IPS-20b (cell line): ENCODE data around the gene PAOX.

Experiments used
- H3K27ac ChIP-seq: one replicate; pipeline ENCODE4 v1.5.1; 2013; ENCODE audit warnings: low read length
- H3K27me3 ChIP-seq: 2 replicates; pipeline ENCODE4 v1.6.1; 2013; ENCODE audit warnings: mild to moderate bottlenecking, low read length, inconsistent platforms; ENCODE audit not compliant: insufficient read depth
- H3K36me3 ChIP-seq: 2 replicates; pipeline ENCODE4 v1.6.1; 2013; ENCODE audit warnings: low read depth, mild to moderate bottlenecking, inconsistent platforms, low read length, moderate library complexity; ENCODE audit not compliant: insufficient read depth
- H3K4me1 ChIP-seq: 2 replicates; pipeline ENCODE4 v1.6.1; 2013; ENCODE audit warnings: mild to moderate bottlenecking, control low read depth, inconsistent platforms, low read length, moderate library complexity; ENCODE audit not compliant: insufficient read depth
- H3K4me3 ChIP-seq: 2 replicates; pipeline ENCODE4 v1.5.1; 2013; ENCODE audit warnings: mild to moderate bottlenecking, low read length, inconsistent platforms
- H3K9ac ChIP-seq: 2 replicates; pipeline ENCODE4 v1.6.1; 2013; ENCODE audit warnings: low read depth, mild to moderate bottlenecking, inconsistent platforms, low read length, moderate library complexity
- H3K9me3 ChIP-seq: 2 replicates; pipeline ENCODE4 v1.6.1; 2013; ENCODE audit warnings: mild to moderate bottlenecking, low read depth, low read length, inconsistent platforms; ENCODE audit not compliant: insufficient read depth

PAOX gene

DNA sequence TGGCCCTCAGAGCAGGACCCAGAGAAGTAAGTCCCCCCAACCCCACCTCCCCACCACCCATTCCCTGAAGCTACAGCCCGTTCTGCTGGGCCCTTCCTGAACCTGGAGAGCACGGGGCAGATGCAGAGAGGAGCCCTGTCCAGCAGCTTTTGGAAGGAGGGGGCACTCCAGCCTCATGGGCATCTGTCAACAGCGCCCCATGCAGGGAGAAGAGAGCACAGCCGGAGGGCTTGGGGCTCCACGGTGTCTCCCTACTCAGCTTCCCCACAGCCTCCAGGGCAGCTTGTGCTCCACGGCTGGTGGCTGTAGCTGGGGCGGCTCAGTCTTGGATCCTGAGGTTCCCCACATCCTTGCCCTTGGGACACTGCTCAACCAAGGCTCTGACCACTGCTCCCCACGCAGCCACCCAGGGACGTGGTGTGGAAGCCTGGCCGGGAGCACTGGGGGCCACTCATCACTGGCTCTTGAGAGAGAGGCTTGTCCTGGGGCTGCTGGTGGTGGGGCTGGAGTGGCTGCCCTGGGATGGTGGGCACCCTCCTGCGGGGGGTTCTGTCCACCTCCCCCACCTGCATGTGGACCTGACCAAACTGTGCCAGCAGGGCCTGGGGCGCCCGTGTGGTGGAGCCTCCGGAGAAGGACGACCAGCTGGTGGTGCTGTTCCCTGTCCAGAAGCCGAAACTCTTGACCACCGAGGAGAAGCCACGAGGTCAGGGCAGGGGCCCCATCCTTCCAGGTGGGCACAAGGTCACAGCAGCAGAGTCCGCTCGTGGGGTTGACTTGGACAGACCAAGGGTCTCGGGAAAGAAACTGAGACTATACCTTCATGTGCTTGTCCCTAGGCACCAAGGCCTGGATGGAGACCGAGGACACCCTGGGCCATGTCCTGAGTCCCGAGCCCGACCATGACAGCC is 27.4 kb upstream of the PAOX start:
- no peak overlapping the region for H3K4me3 ChIP-seq
- no peak overlapping the region for H3K9ac ChIP-seq
- no peaks in the 10 kb centered on the region for H3K27me3 ChIP-seq
- no peaks in the 10 kb centered on the region for H3K36me3 ChIP-seq
- no peak overlapping the region for H3K27ac ChIP-seq
- no peaks in the 10 kb centered on the region for H3K9me3 ChIP-seq
- H3K4me1 ChIP-seq: no peaks in the 10 kb centered on the region

DNA sequence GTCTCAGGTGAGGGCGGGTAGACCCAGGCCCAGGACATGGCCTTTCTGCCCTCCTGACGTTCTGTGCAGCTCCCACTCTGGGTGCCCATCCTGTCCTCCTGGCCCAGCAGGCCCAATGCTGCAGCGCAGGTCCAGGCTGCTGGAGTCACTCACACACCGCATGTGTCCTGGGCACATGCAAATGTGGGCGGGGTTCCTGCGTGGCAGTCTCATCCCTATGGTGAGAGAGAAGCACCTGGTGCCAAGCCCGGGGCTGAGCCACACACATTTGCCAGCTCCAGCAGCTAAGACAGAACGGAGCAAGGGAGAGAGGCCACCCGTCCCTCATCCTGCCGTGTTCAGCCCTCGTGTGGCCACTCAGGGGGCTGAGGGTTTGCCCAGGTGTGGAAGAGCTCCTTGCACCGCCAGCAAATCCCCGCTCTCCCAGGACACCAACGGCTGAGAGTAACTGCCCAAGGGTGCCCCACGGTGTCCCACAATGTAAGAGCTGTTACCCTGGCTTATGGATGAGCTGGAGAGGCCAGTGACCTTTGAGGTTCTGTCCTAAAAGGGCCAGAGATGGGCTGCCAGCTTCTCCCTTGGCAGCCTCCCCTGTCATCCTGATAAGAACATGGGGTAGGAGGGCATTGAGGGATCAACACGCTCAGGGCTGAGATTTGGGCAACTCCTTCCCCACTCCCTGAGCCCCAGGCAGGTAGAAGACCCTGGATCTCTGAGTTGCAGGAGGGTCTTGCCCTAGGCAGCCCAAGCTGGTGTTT is 25.7 kb upstream of the PAOX start:
- Histone ChIP-seq H3K9ac (no peak overlapping the region), H3K36me3 (no peaks in the 10 kb centered on the region), H3K27ac (no peak overlapping the region), H3K9me3 (no peaks in the 10 kb centered on the region), H3K4me1 (no peaks in the 10 kb centered on the region), H3K27me3 (no peaks in the 10 kb centered on the region), H3K4me3 (no peak overlapping the region)

DNA sequence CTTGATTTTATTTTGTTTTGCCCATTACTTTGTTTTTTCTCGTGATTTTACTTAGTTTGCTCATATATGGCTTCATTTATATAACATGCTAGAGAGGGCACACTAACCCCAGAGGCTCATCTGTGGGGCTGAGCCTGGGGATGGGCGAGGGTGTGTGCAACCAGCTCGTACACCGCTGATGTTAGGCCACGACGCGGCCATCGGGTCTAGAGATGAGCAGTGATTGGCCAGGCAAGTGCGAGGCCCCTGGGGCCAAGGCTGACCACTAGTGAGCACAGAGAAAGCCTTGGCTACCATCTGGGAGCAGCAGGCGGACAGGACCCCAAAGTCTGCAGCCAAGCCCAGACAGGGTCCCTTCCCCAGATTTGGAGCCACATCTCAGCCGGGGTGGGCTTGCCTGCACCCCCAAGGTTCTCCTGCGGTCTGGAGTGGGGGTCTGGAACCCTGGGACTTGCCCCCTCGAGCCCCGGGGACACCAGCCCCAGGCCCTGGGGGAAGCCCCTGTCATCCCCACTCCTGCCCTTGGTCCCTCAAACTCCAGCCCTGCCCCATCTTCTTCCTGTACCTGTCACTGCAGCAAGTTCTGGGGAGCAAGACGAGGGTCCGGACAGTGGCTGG is 25.0 kb upstream of the PAOX start:
- H3K27ac ChIP-seq: no peak overlapping the region
- H3K9me3 ChIP-seq: no peaks in the 10 kb centered on the region
- no peak overlapping the region for H3K9ac ChIP-seq
- no peaks in the 10 kb centered on the region for H3K36me3 ChIP-seq
- no peaks in the 10 kb centered on the region for H3K4me1 ChIP-seq
- no peak overlapping the region for H3K4me3 ChIP-seq
- H3K27me3 ChIP-seq: peaks cover 3% of the 10 kb centered on the region; the same call in 1 of the 2 replicates

- Histone ChIP-seq H3K27ac (no peak overlapping the region), H3K27me3 (peaks cover 6% of the 10 kb centered on the region), H3K36me3 (no peaks in the 10 kb centered on the region), H3K4me1 (no peaks in the 10 kb centered on the region), H3K4me3 (no peak overlapping the region), H3K9me3 (no peaks in the 10 kb centered on the region), H3K9ac (no peak overlapping the region)
Measured at GRCh38 chr10:133354672-133355240, 24.3 kb upstream of the PAOX start.

DNA sequence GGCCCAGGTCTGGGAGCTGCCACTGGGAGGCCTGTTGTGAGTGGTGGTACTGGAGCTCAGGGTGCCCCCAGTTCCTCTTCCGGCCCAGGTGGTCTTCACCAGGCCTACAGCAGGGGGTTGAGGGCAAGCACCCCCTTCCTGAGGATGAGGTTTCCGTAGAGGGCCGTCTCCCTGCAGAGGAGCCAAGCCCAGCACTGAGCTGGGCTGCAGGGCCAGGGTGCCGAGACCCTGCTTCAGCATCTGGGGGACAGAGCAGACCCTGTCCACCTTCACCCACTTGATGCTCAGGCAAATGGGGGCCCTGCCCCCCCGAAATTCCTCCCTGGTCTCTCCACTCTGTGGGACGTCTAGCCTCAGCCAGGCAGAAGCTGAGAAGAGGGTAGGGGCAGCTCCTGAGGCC is 23.8 kb upstream of the PAOX start:
- Histone ChIP-seq H3K27me3 (peaks cover 11% of the 10 kb centered on the region), H3K4me1 (no peaks in the 10 kb centered on the region), H3K27ac (no peak overlapping the region), H3K9ac (no peak overlapping the region), H3K4me3 (no peak overlapping the region), H3K9me3 (no peaks in the 10 kb centered on the region), H3K36me3 (no peaks in the 10 kb centered on the region)

GRCh38 chr10:133355991-133356390 is 23.1 kb upstream of the PAOX start:
- Histone ChIP-seq H3K27me3 (peaks cover 16% of the 10 kb centered on the region), H3K4me1 (no peaks in the 10 kb centered on the region), H3K9ac (no peak overlapping the region), H3K27ac (no peak overlapping the region), H3K4me3 (no peak overlapping the region), H3K9me3 (no peaks in the 10 kb centered on the region), H3K36me3 (no peaks in the 10 kb centered on the region)

DNA sequence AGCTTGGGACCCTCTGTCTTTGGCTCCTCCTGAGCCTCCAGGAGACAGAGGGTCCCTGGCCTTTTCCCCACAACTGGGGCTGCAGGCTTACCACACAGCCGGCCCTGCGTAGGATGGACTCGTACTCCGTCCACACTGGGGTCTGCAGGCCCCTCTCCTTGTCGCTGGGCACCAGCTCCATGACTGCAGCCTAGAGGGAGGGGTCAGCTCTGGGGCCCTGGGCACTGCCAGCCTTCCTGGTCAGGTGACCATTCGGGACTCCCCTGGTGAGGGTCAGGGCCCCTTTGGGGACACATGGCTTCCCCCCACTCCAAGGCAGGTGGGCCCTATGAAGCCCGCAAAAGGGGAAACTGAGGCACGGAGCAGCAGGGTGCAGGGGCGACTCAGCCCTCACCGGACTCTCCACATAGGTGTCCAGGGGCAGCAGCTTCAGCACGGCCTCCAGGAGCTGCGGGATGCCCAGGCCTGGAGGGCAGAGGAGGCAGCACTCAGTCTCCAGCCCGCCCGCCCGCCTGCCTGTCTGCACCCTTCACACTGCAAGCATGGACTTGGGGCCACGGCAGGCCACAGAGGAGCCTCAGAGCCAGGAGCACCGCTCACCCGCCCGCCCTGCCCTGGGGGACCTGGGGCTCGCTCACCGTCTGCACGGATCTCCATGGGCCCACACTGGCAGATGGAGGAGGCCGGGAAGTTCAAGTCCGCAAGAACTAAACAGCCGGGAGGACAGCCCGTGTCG is 22.3 kb upstream of the PAOX start:
- Histone ChIP-seq H3K9me3 (no peaks in the 10 kb centered on the region), H3K27me3 (peaks cover 16% of the 10 kb centered on the region), H3K27ac (no peak overlapping the region), H3K36me3 (peaks cover under 1% of the 10 kb centered on the region; the same call in 1 of the 2 replicates), H3K9ac (peak overlapping the region; percentile 68; the same call in 1 of the 2 replicates), H3K4me3 (peak overlapping the region; percentile 77), H3K4me1 (no peaks in the 10 kb centered on the region)

DNA sequence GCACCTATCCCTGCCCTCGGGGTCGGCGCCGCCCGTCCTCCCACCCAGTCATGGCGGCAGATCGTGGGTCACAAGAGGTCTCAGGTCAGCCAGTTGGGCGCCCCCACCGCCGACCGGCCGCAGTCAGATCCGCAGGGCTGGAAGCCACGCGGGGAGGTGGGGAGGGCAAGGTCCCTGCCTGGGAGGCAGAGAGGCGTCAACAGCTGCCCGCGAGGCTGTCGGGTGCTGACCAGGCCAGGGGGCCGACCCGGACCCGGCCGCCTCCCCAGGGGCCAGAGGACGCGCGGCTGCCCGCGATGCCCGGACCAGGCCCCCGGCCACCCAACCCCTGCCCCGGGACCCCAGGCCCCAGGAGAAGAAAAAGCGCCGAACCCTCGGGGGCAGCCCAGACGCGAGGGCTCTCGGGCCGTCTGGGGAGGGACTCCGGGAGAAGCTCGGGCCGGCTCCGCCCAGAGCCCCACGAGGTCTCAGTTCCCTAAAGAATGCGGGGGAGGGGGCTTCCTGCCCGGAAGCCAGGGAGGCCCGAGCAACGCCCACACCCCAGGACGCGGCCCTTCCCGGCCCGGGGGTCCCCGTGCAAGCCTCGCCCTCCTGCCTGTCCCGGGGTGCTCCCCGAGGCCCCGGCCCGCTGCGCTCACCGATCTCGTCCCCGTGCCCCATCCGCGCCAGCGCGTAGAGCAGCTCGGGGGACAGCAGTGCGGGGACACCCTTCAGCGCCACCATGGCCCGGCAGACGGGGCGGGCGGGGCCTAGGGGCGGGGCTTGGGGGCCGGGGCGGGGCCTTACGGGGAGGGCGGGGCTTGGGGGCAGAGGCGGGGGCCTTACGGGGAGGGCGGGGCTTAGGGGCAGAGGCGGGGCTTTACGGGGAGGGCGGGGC is 21.5 kb upstream of the PAOX start, which contains the start of gene FUOM:
Gene FUOM (minus strand): TSS at position 735 of the 877 bp plus-strand sequence. CDS start 12 bp downstream, at position 723.
- Histone ChIP-seq H3K9ac (peak within 1 kb of the TSS; percentile 68; the same call in 1 of the 2 replicates), H3K27me3 (peaks cover 16% of the 10 kb centered on the region)

DNA sequence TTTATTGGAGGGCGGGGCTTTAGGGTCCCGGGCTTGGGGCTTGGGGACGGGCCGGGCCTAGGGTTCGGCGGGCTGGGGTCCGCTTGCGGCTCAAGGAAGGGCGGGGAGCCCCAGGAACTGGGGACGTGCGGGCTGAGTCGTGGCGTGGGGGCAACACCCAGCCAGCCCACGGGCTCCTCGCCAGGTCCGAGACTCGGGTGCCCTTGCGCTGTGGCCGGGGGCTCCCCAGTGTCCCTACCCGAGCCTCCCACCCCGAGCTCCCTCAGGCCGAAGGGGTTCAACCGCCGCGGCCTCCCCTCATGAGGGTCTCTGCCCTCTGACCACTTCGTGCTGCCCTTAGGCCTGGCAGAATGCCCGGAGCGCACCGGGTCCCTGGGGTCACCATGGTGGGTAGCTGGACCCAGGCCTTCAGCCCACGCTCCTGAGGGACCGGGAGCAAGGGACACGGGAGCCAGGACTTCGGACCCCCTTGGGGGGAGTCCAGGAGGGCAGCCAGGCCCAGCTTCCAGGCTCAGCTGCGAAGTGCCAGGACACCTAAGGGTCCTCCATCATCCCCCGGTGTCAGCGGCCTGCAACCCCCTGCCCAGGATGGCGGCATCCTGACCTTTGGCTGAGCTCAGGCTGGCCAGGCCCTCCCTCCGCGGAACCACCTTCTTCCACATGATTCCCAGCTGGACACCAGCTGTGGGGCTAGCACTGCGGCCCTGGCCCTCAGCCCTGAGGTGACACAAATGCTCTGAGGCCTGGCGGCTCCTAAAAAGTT is 20.7 kb upstream of the PAOX start:
- Histone ChIP-seq H3K4me3 (no peak overlapping the region), H3K9ac (no peak overlapping the region), H3K36me3 (peaks cover 16% of the 10 kb centered on the region), H3K27me3 (peaks cover 16% of the 10 kb centered on the region), H3K27ac (no peak overlapping the region), H3K4me1 (no peaks in the 10 kb centered on the region), H3K9me3 (no peaks in the 10 kb centered on the region)

More for the DNA sequence above, 21.5 kb upstream of the PAOX start, which contains the start of gene FUOM:
- H3K4me3 ChIP-seq: peak within 1 kb of the TSS; percentile 77
- no peak within 1 kb of the TSS for H3K27ac ChIP-seq
- peaks cover 8% of the 10 kb centered on the region for H3K36me3 ChIP-seq
- no peaks in the 10 kb centered on the region for H3K4me1 ChIP-seq
- H3K9me3 ChIP-seq: no peaks in the 10 kb centered on the region

- H3K9ac ChIP-seq: no peak overlapping the region
- peaks cover 21% of the 10 kb centered on the region for H3K36me3 ChIP-seq
- no peak overlapping the region for H3K4me3 ChIP-seq
- no peak overlapping the region for H3K27ac ChIP-seq
- H3K9me3 ChIP-seq: no peaks in the 10 kb centered on the region
- no peaks in the 10 kb centered on the region for H3K4me1 ChIP-seq
- H3K27me3 ChIP-seq: peaks cover 16% of the 10 kb centered on the region
Measured at GRCh38 chr10:133358925-133359310, 20.1 kb upstream of the PAOX start.
